Glutamatergic neuron (in vitro differentiated cells): ENCODE results near the gene DNAJA1. TPM values are rescaled to one million over a fixed set of nuclear protein-coding genes. Genes with fewer than 3 reads are reported as not detected.

ENCODE experiments used
- DNase-seq: peaks from one replicate; pipeline ENCODE4 v3.0.0; 2022
- H3K27ac Mint-ChIP-seq: one replicate; pipeline ENCODE4 v1.8.0; 2020; ENCODE audit warnings: mild to moderate bottlenecking, mixed read lengths, inconsistent platforms; ENCODE audit not compliant: unreplicated experiment
- H3K27me3 Mint-ChIP-seq: one replicate; pipeline ENCODE4 v1.8.0; 2020; ENCODE audit warnings: mild to moderate bottlenecking, moderate library complexity, mixed read lengths, inconsistent platforms; ENCODE audit not compliant: unreplicated experiment
- H3K36me3 Mint-ChIP-seq: one replicate; pipeline ENCODE4 v1.8.0; 2020; ENCODE audit warnings: mild to moderate bottlenecking, mixed read lengths, inconsistent platforms; ENCODE audit not compliant: unreplicated experiment
- H3K4me1 Mint-ChIP-seq: one replicate; pipeline ENCODE4 v1.8.0; 2020; ENCODE audit warnings: mild to moderate bottlenecking, low read depth, mixed read lengths, inconsistent platforms; ENCODE audit not compliant: unreplicated experiment
- H3K4me3 Mint-ChIP-seq: one replicate; pipeline ENCODE4 v1.8.0; 2020; ENCODE audit warnings: mild to moderate bottlenecking, mixed read lengths, inconsistent platforms; ENCODE audit not compliant: unreplicated experiment
- H3K9me3 Mint-ChIP-seq: one replicate; pipeline ENCODE4 v1.8.0; 2020; ENCODE audit warnings: mild to moderate bottlenecking, moderate library complexity, mixed read lengths, inconsistent platforms; ENCODE audit not compliant: unreplicated experiment
- total RNA-seq: library from RNA; stranded (reverse); fragmentation: NEBNext Ultra II Directional; extraction: Animal tissue kit (Norgen Biotek cat#: 25700); gene quantifications from one replicate; pipeline ENCODE4 v1.2.1, GENCODE V29; 2021; ENCODE audit not compliant: unreplicated experiment
- TF ChIP-seq, protein P1 (sequence below): fragments of 200-600 bp; sonication (generic); IDR thresholded peaks from one replicate; pipeline ENCODE4 v1.5.0; 2021; ENCODE audit not compliant: partially characterized antibody, unreplicated experiment

DNAJA1 gene
- total RNA-seq, 1 donor from 2014 or later: 249 TPM

DNA sequence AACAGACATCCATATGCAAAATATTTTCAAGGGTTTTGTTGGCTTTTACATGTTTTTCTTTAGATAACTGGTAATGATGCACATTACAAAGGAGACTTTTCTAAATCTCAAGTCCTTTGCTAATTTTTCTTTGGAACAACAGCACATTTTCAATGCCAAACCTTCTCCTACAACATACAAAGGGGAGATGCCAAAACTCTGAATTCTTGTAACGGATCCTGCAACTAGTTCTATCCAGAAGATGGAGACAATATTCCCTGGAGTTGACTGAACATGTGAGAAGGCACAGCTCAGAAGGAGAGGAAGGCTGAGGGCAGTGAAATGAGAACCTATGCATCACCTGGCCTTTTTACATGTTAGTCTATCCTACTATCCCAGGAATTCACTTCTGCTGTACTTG, 21.0 kb downstream of the DNAJA1 start:
- Mint-ChIP-seq H3K4me3 (no peak overlapping the region), H3K27ac (no peak overlapping the region), H3K36me3 (no peaks in the 10 kb centered on the region), H3K9me3 (peaks cover 3% of the 10 kb centered on the region), H3K4me1 (peaks cover 4% of the 10 kb centered on the region), H3K27me3 (peaks cover under 1% of the 10 kb centered on the region)
- TF ChIP-seq, protein P1, sequence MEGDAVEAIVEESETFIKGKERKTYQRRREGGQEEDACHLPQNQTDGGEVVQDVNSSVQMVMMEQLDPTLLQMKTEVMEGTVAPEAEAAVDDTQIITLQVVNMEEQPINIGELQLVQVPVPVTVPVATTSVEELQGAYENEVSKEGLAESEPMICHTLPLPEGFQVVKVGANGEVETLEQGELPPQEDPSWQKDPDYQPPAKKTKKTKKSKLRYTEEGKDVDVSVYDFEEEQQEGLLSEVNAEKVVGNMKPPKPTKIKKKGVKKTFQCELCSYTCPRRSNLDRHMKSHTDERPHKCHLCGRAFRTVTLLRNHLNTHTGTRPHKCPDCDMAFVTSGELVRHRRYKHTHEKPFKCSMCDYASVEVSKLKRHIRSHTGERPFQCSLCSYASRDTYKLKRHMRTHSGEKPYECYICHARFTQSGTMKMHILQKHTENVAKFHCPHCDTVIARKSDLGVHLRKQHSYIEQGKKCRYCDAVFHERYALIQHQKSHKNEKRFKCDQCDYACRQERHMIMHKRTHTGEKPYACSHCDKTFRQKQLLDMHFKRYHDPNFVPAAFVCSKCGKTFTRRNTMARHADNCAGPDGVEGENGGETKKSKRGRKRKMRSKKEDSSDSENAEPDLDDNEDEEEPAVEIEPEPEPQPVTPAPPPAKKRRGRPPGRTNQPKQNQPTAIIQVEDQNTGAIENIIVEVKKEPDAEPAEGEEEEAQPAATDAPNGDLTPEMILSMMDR: no peak
- DNase-seq: no peak

DNA sequence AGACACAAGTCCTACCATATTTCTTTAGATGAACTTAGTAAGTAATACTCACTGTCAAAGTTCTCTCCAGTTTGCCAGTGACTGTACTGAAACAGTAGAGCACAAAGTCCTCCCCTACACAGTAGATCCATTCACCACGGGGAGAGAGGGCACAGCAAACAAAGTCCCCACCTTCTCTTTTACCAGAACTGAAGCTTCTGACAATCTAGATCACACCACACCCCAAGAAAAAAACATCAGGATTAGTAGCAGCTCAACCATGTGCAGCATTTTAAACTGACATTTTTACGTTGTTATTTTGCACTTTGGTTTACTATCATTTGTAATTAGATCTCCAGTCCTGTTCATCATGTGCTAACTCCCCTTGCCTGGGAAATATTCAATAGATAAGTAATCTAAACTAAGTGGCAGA, 23.0 kb downstream of the DNAJA1 start:
- no peaks in the 10 kb centered on the region for H3K36me3 Mint-ChIP-seq
- no peak for DNase-seq
- peaks cover 3% of the 10 kb centered on the region for H3K9me3 Mint-ChIP-seq
- H3K27ac Mint-ChIP-seq: no peak overlapping the region
- TF ChIP-seq, protein P1: no peak
- peaks cover 4% of the 10 kb centered on the region for H3K4me1 Mint-ChIP-seq
- H3K27me3 Mint-ChIP-seq: no peaks in the 10 kb centered on the region
- H3K4me3 Mint-ChIP-seq: no peak overlapping the region

DNA sequence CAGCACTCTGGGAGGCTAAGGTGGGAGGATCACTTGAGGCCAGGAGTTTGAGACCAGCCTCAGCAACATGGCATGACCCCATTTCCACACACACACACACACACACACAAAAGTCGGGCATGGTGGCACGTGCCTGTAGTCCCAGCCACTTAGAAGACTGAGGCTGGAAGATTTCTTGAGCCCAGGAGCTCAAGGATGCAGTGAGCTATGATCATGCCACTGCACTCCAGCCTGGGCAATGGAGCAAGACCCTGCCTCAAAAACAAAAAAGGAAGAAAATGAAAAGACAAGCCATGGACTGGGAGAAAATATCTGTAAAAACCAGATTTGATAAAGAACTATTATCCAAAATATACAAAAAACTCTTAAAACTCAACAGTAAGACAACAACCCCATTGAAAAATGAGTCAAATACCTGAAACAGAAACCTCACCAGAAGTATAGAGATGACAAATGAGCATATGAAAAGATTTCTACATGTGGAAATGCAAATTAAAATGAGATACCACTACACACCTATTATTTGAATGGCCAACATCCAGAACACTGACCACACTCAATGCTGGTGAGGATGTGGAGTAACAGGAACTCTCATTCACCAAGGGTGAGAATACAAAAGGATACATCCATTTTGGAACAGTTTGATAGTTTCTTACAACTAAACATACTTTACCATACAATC, 24.7 kb downstream of the DNAJA1 start:
- H3K36me3 Mint-ChIP-seq: no peaks in the 10 kb centered on the region

DNA sequence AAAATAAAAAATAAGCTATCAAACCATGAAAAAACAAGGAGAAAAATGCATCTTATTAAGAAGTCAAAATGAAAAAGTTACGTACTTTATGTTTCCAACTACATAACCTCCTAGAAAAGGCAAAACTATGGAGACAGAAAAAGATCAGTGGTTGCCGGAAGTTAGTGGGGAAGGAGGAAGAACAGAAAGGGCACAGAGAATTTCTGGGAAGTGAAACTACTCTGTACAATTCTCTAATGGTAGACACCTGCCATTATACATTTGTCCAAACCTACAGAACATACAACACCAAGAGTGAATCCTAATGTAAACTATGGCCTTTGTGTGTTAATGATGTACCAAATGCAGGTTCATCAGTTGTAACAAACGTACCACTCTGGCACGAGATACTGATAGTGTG, 26.1 kb downstream of the DNAJA1 start:
- Mint-ChIP-seq H3K9me3 (no peaks in the 10 kb centered on the region), H3K27me3 (no peaks in the 10 kb centered on the region), H3K4me1 (no peaks in the 10 kb centered on the region), H3K4me3 (no peak overlapping the region), H3K36me3 (no peaks in the 10 kb centered on the region), H3K27ac (no peak overlapping the region)
- DNase-seq: no peak
- TF ChIP-seq, protein P1: no peak

More for the DNA sequence above, 24.7 kb downstream of the DNAJA1 start:
- Mint-ChIP-seq H3K4me1 (no peaks in the 10 kb centered on the region), H3K27me3 (no peaks in the 10 kb centered on the region), H3K9me3 (no peaks in the 10 kb centered on the region), H3K4me3 (no peak overlapping the region), H3K27ac (no peak overlapping the region)
- TF ChIP-seq, protein P1: no peak
- DNase-seq: no peak

DNA sequence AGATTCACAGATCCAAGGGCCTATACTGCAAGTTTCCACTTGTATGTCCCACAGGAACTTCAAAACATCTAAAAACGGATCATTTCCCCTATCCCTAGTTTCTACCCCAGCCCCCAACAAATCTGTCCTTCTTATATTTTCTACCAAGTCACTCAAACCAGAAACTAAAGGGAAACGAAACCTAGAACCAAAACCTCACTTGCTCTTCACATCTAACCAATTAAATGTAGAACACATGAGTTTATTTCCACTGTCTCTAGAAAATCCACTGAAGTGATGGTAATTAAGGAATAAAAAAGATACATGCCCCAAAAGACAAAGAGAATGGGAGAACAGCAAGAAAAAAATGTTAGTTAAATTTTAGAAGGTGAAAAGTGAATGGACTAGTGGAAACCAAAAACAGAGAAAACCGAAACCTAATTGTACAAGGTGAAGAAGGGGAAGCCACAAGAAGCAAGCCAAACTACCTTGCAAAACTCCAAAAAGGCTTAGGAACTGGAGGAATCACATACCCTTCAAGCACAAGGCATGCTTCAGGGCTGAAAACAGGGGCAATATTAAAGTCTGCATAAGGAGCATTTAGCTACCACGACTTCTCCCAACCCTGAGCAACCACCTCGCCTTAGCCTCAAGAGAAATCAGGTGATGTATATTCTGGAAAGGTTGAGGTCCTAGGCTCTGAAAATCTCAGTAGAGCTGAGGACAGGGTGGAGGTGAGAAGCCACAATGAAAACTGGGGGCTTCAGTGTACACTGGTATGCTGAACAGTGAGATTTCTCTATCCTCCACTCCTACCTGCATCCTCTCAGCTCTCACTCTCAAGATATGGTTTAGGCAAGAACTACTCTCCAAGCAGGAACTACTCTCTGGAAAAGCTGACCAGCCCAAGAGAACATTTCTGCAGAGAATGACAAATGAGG, 40.3 kb downstream of the DNAJA1 start:
- H3K27ac Mint-ChIP-seq: peak overlapping the region; percentile 6
- no peak for DNase-seq
- H3K4me3 Mint-ChIP-seq: no peak overlapping the region
- TF ChIP-seq, protein P1: no peak
- no peaks in the 10 kb centered on the region for H3K27me3 Mint-ChIP-seq
- H3K9me3 Mint-ChIP-seq: no peaks in the 10 kb centered on the region
- H3K4me1 Mint-ChIP-seq: no peaks in the 10 kb centered on the region
- H3K36me3 Mint-ChIP-seq: no peaks in the 10 kb centered on the region
